Measurements from ENCODE around the gene KRT76.

DNA sequence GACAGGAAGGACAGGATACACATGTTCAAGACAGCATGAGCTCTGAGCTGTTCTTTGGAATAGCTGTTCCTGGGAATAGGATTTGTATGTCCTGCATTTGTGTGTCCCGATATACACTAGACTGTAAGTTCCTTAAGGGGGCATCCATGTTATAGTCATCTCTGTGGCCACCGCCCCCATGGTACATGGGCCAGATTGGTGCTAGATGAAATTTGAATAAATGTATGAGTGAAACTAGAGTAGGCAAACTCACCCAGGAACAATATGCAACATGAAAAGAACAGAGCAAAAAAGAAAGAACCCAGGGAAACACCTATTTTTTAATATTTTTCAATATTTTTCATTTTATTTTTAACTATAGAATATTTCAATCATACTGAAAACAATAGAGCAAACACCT, 48.8 kb downstream of the KRT76 start:
- no peak for TF ChIP-seq CTCF (IDR thresholded peaks at IDR 0.05)
- no peak for TF ChIP-seq POLR2A (IDR thresholded peaks at IDR 0.05; ENCODE audit: low read depth)
- no peak for TF ChIP-seq POLR2AphosphoS5 (IDR thresholded peaks at IDR 0.05)
- no peak for TF ChIP-seq EP300 (IDR thresholded peaks at IDR 0.05)

Data from esophagus muscularis mucosa (tissue), 4 donors.